ENCODE results near the gene RNF114.
"Not testable (repeated sequence)": the region's sequence is repeated elsewhere in the genome, so short reads cannot be mapped to it uniquely, and the experiment has no call there.

Gene RNF114

GRCh38 chr20:49928411-49929141 lies 7.6 kb upstream of the RNF114 start:
- peak; percentile 64 for DNase-seq

- no peak for DNase-seq
Measured at GRCh38 chr20:49929142-49929494, 7.1 kb upstream of the RNF114 start.

- DNase-seq = no peak
Measured at GRCh38 chr20:49935746-49936152, 448 bp upstream of the RNF114 start.

- no peak for DNase-seq
Measured at GRCh38 chr20:49937027-49937929, 1.1 kb downstream of the RNF114 start.

- DNase-seq = no peak
Measured at GRCh38 chr20:49938173-49939163, 2.3 kb downstream of the RNF114 start.

GRCh38 chr20:49941456-49941855 lies 5.3 kb downstream of the RNF114 start:
- DNase-seq = no peak

GRCh38 chr20:49942303-49942702 lies 6.1 kb downstream of the RNF114 start:
- DNase-seq = no peak

- DNase-seq = no peak
Measured at GRCh38 chr20:49942942-49943341, 6.7 kb downstream of the RNF114 start.

- no peak for DNase-seq
Measured at GRCh38 chr20:49945306-49945700, 9.1 kb downstream of the RNF114 start.

- no peak for DNase-seq
Measured at GRCh38 chr20:49945701-49946477, 9.7 kb downstream of the RNF114 start.

- DNase-seq = no peak
Measured at GRCh38 chr20:49948178-49948577, 12.0 kb downstream of the RNF114 start.

GRCh38 chr20:49948809-49949507 lies 12.8 kb downstream of the RNF114 start:
- no peak for DNase-seq

GRCh38 chr20:49951151-49951550 lies 15.0 kb downstream of the RNF114 start:
- DNase-seq = no peak

GRCh38 chr20:49955167-49955566 lies 19.0 kb downstream of the RNF114 start:
- DNase-seq = no peak

- DNase-seq = not testable (repeated sequence)
Measured at GRCh38 chr20:49955830-49956396, 19.7 kb downstream of the RNF114 start.

GRCh38 chr20:49956689-49957088 lies 20.5 kb downstream of the RNF114 start:
- no peak for DNase-seq

- not testable (repeated sequence) for DNase-seq
Measured at GRCh38 chr20:49957089-49957938, 21.1 kb downstream of the RNF114 start.

- no peak for DNase-seq
Measured at GRCh38 chr20:49961413-49961812, 25.2 kb downstream of the RNF114 start.

GRCh38 chr20:49964964-49965780 lies 29.0 kb downstream of the RNF114 start:
- DNase-seq = no peak

Measured in activated effector memory CD4-positive, alpha-beta T cell treated with Interleukin-2 at 50 U/mL for 16 hours (primary cell).